ENCODE data around the gene DET1.

DNA sequence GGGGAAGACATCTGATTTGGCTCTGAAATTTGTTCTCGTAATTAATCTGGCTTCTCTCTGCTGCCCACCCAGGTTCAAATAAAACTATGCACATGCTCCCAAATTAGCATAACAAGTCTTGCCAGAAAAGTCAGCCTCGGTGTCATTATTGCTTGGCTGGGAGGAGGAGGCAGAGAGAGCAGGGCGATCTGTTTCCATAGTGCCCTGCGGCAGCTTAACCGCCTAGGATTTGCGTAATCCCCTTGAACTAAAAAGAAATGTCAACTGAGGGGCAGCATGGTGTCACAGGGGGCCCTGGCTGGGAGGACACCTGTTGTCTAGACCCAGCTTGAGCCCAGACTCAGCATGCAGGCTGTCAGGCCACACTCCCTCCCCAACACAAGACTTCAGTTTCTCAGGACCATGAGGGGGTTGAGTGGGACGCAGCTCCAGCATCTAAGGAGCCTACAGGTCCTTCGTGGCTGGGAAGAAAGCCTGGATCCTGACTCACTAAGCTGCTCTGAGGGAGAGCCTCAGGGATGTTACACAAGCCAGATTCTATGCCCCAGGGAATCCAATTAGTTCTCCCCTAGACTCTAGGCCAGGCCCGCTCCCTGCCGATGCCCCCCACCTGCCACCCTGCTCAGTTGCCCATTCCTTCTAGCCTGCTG lies 61.7 kb downstream of the DET1 start:
- TF ChIP-seq CTCF (IDR thresholded peaks at IDR 0.05) (no peak), POLR2A (IDR thresholded peaks at IDR 0.05) (no peak)

Measured in prostate gland (tissue), 2 donors.